Uterus (tissue), 4 donors: ENCODE results near the gene LINGO4. TPM values are rescaled to one million over a fixed set of nuclear protein-coding genes. Genes with fewer than 3 reads are reported as not detected.

Source experiments
- DNase-seq, 2 donors: peaks; one replicate each; pipeline ENCODE4 v3.0.0-alpha.2; 2019 to 2020
- H3K27ac ChIP-seq, 2 donors: fragments of 200-600 bp; sonication (generic); 1 replicate in 1 of 2; 2 replicates in 1 of 2; pipeline ENCODE4 v1.5.1; 2016 to 2018
- H3K27me3 ChIP-seq, 2 donors: fragments of 200-600 bp; sonication (generic); one replicate each; pipeline ENCODE4 v1.5.1; 2018 to 2019; ENCODE audit warnings: control low read depth in 1 of 2
- H3K36me3 ChIP-seq, 2 donors: fragments of 200-600 bp; sonication (generic); one replicate each; pipeline ENCODE4 v1.5.1; 2019; ENCODE audit warnings: control low read depth in 1 of 2
- H3K4me1 ChIP-seq, 2 donors: fragments of 200-600 bp; sonication (generic); one replicate each; pipeline ENCODE4 v1.5.1; 2018 to 2019; ENCODE audit warnings: control low read depth in 1 of 2
- H3K4me3 ChIP-seq, 2 donors: fragments of 200-600 bp; sonication (generic); 1 replicate in 1 of 2; 2 replicates in 1 of 2; pipeline ENCODE4 v1.5.1; 2018 to 2019; ENCODE audit warnings: mild to moderate bottlenecking in 1 of 2
- H3K9me3 ChIP-seq, 2 donors: fragments of 200-600 bp; sonication (generic); one replicate each; pipeline ENCODE4 v1.5.1; 2019; ENCODE audit warnings: control low read depth in 1 of 2
- POLR2A ChIP-seq, 2 donors: fragments of 450-650 bp; IDR thresholded peaks; one replicate each; pipeline ENCODE4 v1.6.1; 2016; ENCODE audit warnings: antibody characterized with exemption in 2 of 2, mild to moderate bottlenecking in 1 of 2, moderate library complexity in 1 of 2
- intact Hi-C: fragments of 100-400 bp; cut with DNase I; formaldehyde crosslinking; loops from one replicate; pipeline ENCODE4 v1.15.1; 2023; ENCODE audit warnings: low total_unique reads
- total RNA-seq, 4 donors: library from RNA; depleted of rRNA in 3 of 4; stranded (reverse); fragments of >200 nt in 3 of 4; gene quantifications; one replicate each; pipeline versions ENCODE4 v1.1.0 to v1.2.4, GENCODE V29; 2014 to 2023
- TF ChIP-seq, protein P1 (sequence below), 4 experiments: fragments of 200-600 bp in 2 of 4; fragments of 450-650 bp in 2 of 4; sonication (generic) in 2 of 4; IDR thresholded peaks; one replicate each; pipeline ENCODE4 v1.5.1; 2016 to 2019; ENCODE audit warnings: antibody characterized with exemption in 4 of 4, mild to moderate bottlenecking in 2 of 4, moderate library complexity in 1 of 4
- donor health status: DM: yes; HTN: yes; CAD: no.

Gene LINGO4
- total RNA-seq, 4 donors from 2014 or later = 0.14 TPM; not detected in 3

GRCh38 chr1:151830055-151830454 lies 24.8 kb upstream of the LINGO4 start:
- Histone ChIP-seq H3K4me3 (no peak overlapping the region), H3K27me3 (no peaks in the 10 kb centered on the region), H3K36me3 (no peaks in the 10 kb centered on the region), H3K27ac (no peak overlapping the region), H3K9me3 (no peaks in the 10 kb centered on the region), H3K4me1 (no peaks in the 10 kb centered on the region)
- intact Hi-C loops = no loop called here
- no peak for TF ChIP-seq POLR2A (IDR thresholded peaks at IDR 0.05)
- TF ChIP-seq, protein P1, sequence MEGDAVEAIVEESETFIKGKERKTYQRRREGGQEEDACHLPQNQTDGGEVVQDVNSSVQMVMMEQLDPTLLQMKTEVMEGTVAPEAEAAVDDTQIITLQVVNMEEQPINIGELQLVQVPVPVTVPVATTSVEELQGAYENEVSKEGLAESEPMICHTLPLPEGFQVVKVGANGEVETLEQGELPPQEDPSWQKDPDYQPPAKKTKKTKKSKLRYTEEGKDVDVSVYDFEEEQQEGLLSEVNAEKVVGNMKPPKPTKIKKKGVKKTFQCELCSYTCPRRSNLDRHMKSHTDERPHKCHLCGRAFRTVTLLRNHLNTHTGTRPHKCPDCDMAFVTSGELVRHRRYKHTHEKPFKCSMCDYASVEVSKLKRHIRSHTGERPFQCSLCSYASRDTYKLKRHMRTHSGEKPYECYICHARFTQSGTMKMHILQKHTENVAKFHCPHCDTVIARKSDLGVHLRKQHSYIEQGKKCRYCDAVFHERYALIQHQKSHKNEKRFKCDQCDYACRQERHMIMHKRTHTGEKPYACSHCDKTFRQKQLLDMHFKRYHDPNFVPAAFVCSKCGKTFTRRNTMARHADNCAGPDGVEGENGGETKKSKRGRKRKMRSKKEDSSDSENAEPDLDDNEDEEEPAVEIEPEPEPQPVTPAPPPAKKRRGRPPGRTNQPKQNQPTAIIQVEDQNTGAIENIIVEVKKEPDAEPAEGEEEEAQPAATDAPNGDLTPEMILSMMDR (IDR thresholded peaks at IDR 0.05) = no peak
- DNase-seq = no peak

DNA sequence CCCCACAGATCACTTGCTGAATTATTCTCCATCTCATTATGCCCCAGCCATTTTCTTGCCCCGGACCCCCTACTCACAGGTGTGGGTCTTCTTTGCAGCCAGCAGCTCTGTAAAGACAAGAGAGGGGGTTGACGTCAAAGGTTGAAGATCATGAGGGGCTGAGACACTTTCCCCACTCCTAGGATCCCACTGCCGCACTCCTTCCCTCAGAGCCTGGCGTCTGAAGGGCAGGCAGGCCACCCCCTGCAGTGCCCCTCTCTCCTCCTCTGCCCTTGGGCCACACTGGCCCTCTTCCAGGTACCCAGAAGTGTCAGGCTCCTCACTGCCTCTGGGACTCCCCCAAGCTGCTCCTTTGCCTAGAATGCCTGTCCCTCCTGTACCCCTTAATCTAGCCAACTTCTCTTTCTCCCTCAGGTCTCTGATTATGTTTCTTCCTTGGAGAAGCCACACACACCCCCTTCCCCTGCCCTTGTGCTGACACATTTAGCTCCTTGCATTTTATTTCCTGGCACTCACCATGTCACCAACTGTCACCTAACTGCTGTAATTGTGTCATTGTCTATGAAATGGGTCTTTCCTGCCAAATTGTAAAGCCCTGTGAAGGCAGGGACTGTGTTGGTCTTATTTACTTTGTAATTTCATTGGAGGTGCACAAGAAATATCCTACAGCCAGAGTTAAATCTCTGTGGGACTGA lies 24.3 kb upstream of the LINGO4 start:
- Histone ChIP-seq H3K27me3 (no peaks in the 10 kb centered on the region), H3K27ac (no peak overlapping the region), H3K36me3 (no peaks in the 10 kb centered on the region), H3K4me3 (no peak overlapping the region), H3K9me3 (no peaks in the 10 kb centered on the region), H3K4me1 (no peaks in the 10 kb centered on the region)
- TF ChIP-seq, protein P1 (IDR thresholded peaks at IDR 0.05) = no peak
- no peak for TF ChIP-seq POLR2A (IDR thresholded peaks at IDR 0.05)
- intact Hi-C loops = no loop called here
- DNase-seq = no peak

DNA sequence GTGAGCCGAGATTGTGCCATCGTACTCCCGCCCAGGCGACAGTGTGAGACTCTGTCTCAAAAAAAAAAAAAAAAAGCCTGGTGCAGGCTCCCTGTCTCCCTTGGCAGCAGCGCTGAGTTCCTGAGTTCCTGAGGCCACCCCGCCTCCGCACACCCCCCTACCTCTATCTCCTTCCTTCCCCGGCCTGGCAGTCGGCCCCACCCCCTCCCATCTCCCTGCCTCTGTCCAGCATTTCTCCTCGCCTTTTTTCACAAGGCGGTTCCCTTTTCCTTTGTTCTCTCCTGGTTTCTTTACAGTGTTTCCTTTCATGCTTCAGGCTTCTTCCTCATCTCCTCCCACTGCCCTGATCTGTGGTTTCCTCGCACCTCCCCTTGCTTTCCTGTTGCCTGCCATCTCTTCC lies 23.7 kb upstream of the LINGO4 start:
- H3K36me3 ChIP-seq = no peaks in the 10 kb centered on the region
- no peak for DNase-seq
- H3K4me3 ChIP-seq = no peak overlapping the region
- H3K4me1 ChIP-seq = no peaks in the 10 kb centered on the region
- H3K9me3 ChIP-seq = no peaks in the 10 kb centered on the region
- TF ChIP-seq POLR2A (IDR thresholded peaks at IDR 0.05) = no peak
- TF ChIP-seq, protein P1 (IDR thresholded peaks at IDR 0.05) = no peak
- H3K27ac ChIP-seq = no peak overlapping the region
- intact Hi-C loops = no loop called here
- H3K27me3 ChIP-seq = no peaks in the 10 kb centered on the region

DNA sequence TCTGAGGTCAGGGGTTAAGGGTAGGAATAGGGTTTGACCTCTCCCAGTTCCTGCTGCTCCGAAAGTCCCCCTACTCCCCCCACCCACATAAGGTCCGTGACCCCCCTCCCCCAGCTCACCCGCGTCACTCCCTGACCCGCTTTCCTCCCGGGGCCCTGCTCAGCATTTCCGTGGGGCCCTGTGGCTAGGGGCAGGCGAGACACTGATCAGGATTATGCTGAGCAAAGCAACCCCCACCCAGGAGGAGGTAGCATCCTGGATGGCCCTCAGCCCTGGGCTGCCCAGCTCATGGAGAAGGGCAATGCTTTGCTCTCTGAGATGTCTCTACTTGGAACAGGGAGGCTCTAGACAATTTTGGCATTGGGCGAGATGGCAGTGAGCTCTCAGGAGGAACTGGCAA lies 22.6 kb upstream of the LINGO4 start:
- H3K4me3 ChIP-seq = no peak overlapping the region
- no peaks in the 10 kb centered on the region for H3K9me3 ChIP-seq
- H3K27ac ChIP-seq = no peak overlapping the region
- H3K36me3 ChIP-seq = no peaks in the 10 kb centered on the region
- TF ChIP-seq, protein P1 (IDR thresholded peaks at IDR 0.05) = no peak
- no peak for TF ChIP-seq POLR2A (IDR thresholded peaks at IDR 0.05)
- no peak for DNase-seq
- H3K27me3 ChIP-seq = no peaks in the 10 kb centered on the region
- H3K4me1 ChIP-seq = no peaks in the 10 kb centered on the region
- intact Hi-C loops = no loop called here

DNA sequence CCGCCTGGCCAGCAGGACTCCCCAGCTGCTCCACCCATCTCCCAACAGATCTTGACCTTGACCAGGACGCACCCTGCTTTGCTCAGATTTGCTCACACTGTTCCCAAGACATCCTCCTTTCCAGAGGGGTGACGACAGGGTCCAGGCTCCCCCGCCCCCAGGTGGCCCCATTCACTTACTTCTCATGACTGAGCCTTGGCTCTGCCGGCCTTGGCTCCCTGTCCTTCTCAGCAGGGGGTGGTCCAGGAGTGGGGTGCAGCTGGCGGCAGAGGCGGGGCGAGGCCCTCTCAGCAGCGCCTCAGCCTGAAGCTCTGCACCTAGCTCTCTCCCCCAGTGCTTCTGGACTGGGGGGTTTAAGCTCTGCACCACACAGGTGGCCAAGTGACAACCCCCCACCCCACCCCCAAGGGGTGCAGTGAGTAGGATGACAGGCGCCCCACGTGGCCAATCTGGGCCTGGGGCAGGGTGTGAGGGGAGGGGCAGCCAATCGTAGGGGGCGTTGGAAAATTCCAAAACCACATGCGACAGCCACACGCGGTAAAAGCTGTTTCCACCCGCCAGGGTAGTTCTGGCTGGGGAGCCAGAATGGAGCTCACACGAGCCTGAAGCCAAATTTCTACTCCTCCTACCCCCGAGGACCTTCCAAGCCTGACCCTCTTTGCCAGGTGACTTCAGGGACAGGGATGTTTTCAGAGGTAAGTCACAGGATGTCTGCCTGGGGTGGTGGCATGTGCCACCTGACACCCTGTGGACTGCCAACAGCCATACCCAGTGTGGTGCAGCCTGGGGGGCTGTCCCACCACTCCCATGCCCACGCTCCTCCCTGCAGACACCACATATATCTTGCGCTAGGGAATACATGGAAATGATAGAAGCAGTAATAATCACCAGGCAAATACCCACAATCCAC lies 20.8 kb upstream of the LINGO4 start:
- H3K4me1 ChIP-seq = no peaks in the 10 kb centered on the region
- no peak for DNase-seq
- H3K36me3 ChIP-seq = no peaks in the 10 kb centered on the region
- no peak overlapping the region for H3K27ac ChIP-seq
- H3K4me3 ChIP-seq = no peak overlapping the region
- no peak for TF ChIP-seq POLR2A (IDR thresholded peaks at IDR 0.05)
- TF ChIP-seq, protein P1 (IDR thresholded peaks at IDR 0.05) = no peak
- intact Hi-C loops = no loop called here
- H3K9me3 ChIP-seq = no peaks in the 10 kb centered on the region
- H3K27me3 ChIP-seq = no peaks in the 10 kb centered on the region
